H9 (cell line): ENCODE measurements around the gene DPYD. TPM values are rescaled to one million over a fixed set of nuclear protein-coding genes. Genes with fewer than 3 reads are reported as not detected.
A peak's percentile ranks its signal among the peaks of the same experiment; 100 is the strongest.

Experiments used
- DNase-seq: peaks from one replicate; pipeline ENCODE4 v3.0.0-alpha.2; 2017
- H2AFZ ChIP-seq: one replicate; pipeline ENCODE4 v1.6.1; 2013; ENCODE audit warnings: mild to moderate bottlenecking, low read length, control low read depth, moderate library complexity
- H2AK5ac ChIP-seq: 2 replicates; pipeline ENCODE4 v1.6.1; 2013; ENCODE audit warnings: low read length, control low read depth, mixed read lengths; ENCODE audit not compliant: insufficient read length
- H2BK120ac ChIP-seq: one replicate; pipeline ENCODE4 v1.6.1; 2013; ENCODE audit warnings: low read depth, mild to moderate bottlenecking, low read length, control low read depth, inconsistent platforms; ENCODE audit not compliant: poor library complexity, severe bottlenecking
- H2BK12ac ChIP-seq: 2 replicates; pipeline ENCODE4 v1.6.1; 2013; ENCODE audit warnings: low read length, control low read depth, mixed read lengths, low read depth; ENCODE audit not compliant: insufficient read length
- H2BK15ac ChIP-seq: 2 replicates; pipeline ENCODE4 v1.6.1; 2013; ENCODE audit warnings: low read depth, low read length, control low read depth
- H2BK20ac ChIP-seq: one replicate; pipeline ENCODE4 v1.6.1; 2013; ENCODE audit warnings: low read depth, mild to moderate bottlenecking, low read length, control low read depth, inconsistent platforms; ENCODE audit not compliant: poor library complexity, severe bottlenecking
- H2BK5ac ChIP-seq: 2 replicates; pipeline ENCODE4 v1.6.1; 2013; ENCODE audit warnings: low read length, control low read depth, mixed read lengths; ENCODE audit not compliant: insufficient read length
- H3K14ac ChIP-seq: 2 replicates; pipeline ENCODE4 v1.6.1; 2013; ENCODE audit warnings: low read length, control low read depth; ENCODE audit not compliant: insufficient read depth
- H3K18ac ChIP-seq: 2 replicates; pipeline ENCODE4 v1.6.1; 2013; ENCODE audit warnings: low read depth, mild to moderate bottlenecking, mixed read lengths, low read length, control low read depth; ENCODE audit not compliant: insufficient read length
- H3K23ac ChIP-seq: 2 replicates; pipeline ENCODE4 v1.6.1; 2013; ENCODE audit warnings: low read length, control low read depth, mixed read lengths, low read depth; ENCODE audit not compliant: insufficient read length
- H3K23me2 ChIP-seq: 2 replicates; pipeline ENCODE4 v1.6.1; 2013; ENCODE audit warnings: low read depth, mild to moderate bottlenecking, mixed read lengths, low read length, control low read depth; ENCODE audit not compliant: insufficient read length, poor library complexity, severe bottlenecking
- H3K27ac ChIP-seq: 2 replicates; pipeline ENCODE4 v1.5.1; 2013; ENCODE audit warnings: low read length, control low read depth, mixed read lengths, low read depth; ENCODE audit not compliant: insufficient read length
- H3K27me3 ChIP-seq: 2 replicates; pipeline ENCODE4 v1.6.1; 2013; ENCODE audit warnings: low read length, control low read depth, inconsistent platforms; ENCODE audit not compliant: insufficient read depth
- H3K4ac ChIP-seq: 2 replicates; pipeline ENCODE4 v1.6.1; 2013; ENCODE audit warnings: low read depth, mild to moderate bottlenecking, control low read depth, inconsistent platforms, low read length, moderate library complexity
- H3K4me1 ChIP-seq: 2 replicates; pipeline ENCODE4 v1.6.1; 2013; ENCODE audit warnings: low read length, control low read depth, inconsistent platforms; ENCODE audit not compliant: insufficient read depth
- H3K4me2 ChIP-seq: 2 replicates; pipeline ENCODE4 v1.6.1; 2013; ENCODE audit warnings: low read length, control low read depth, mixed read lengths; ENCODE audit not compliant: insufficient read length, insufficient read depth
- H3K56ac ChIP-seq: 2 replicates; pipeline ENCODE4 v1.6.1; 2013; ENCODE audit warnings: low read depth, mild to moderate bottlenecking, mixed read lengths, low read length, control low read depth; ENCODE audit not compliant: insufficient read length
- H3K79me1 ChIP-seq: 2 replicates; pipeline ENCODE4 v1.6.1; 2013; ENCODE audit warnings: low read depth, mild to moderate bottlenecking, moderate library complexity, low read length, control low read depth, inconsistent platforms; ENCODE audit not compliant: insufficient read depth, poor library complexity, severe bottlenecking
- H3K79me2 ChIP-seq: 2 replicates; pipeline ENCODE4 v1.6.1; 2013; ENCODE audit warnings: low read length, control low read depth, inconsistent platforms; ENCODE audit not compliant: insufficient read depth
- H3K9ac ChIP-seq: 2 replicates; pipeline ENCODE4 v1.6.1; 2013; ENCODE audit warnings: low read length, control low read depth, mixed read lengths; ENCODE audit not compliant: insufficient read length; ENCODE audit errors: extremely low read depth
- H3K9me3 ChIP-seq: one replicate; pipeline ENCODE4 v1.6.1; 2013; ENCODE audit warnings: low read depth, low read length, inconsistent platforms; ENCODE audit not compliant: control insufficient read depth
- H3T11ph ChIP-seq: one replicate; pipeline ENCODE4 v1.6.1; 2013; ENCODE audit warnings: mild to moderate bottlenecking, low read length, control low read depth, inconsistent platforms
- H4K20me1 ChIP-seq: one replicate; pipeline ENCODE4 v1.6.1; 2013; ENCODE audit not compliant: control insufficient read depth, insufficient read length, insufficient read depth
- H4K5ac ChIP-seq: 2 replicates; pipeline ENCODE4 v1.6.1; 2013; ENCODE audit warnings: low read depth, mild to moderate bottlenecking, mixed read lengths, low read length, control low read depth; ENCODE audit not compliant: insufficient read length
- H4K8ac ChIP-seq: replicated peaks from 2 replicates; pipeline ENCODE4 v1.6.1; 2013; ENCODE audit warnings: low read length, control low read depth, mixed read lengths, low read depth; ENCODE audit not compliant: insufficient read length
- H4K91ac ChIP-seq: 2 replicates; pipeline ENCODE4 v1.6.1; 2013; ENCODE audit warnings: low read depth, mild to moderate bottlenecking, moderate library complexity, mixed read lengths, low read length, control low read depth; ENCODE audit not compliant: insufficient read length
- H3K27ac Mint-ChIP-seq, 3 experiments: 2 replicates in 2 of 3; 3 replicates in 1 of 3; pipeline ENCODE4 v1.8.0; 2020 to 2021; ENCODE audit warnings: mixed read lengths in 3 of 3, mild to moderate bottlenecking in 1 of 3, moderate library complexity in 1 of 3
- H3K27me3 Mint-ChIP-seq: 2 replicates; pipeline ENCODE4 v1.8.0; 2021; ENCODE audit warnings: low read depth, mild to moderate bottlenecking, moderate library complexity, mixed read lengths
- H3K36me3 Mint-ChIP-seq, 3 experiments: 2 replicates in 2 of 3; 3 replicates in 1 of 3; pipeline ENCODE4 v1.8.0; 2020 to 2021; ENCODE audit warnings: low read depth in 3 of 3, mixed read lengths in 3 of 3; ENCODE audit not compliant: insufficient read depth in 1 of 3
- H3K4me1 Mint-ChIP-seq, 2 experiments: 2 replicates each; pipeline ENCODE4 v1.8.0; 2020; ENCODE audit warnings: mixed read lengths in 2 of 2
- H3K4me3 Mint-ChIP-seq, 2 experiments: 2 replicates in 1 of 2; 3 replicates in 1 of 2; pipeline ENCODE4 v1.8.0; 2020 to 2021; ENCODE audit warnings: mild to moderate bottlenecking in 2 of 2, mixed read lengths in 2 of 2, moderate library complexity in 1 of 2
- H3K9me3 Mint-ChIP-seq, 2 experiments: 2 replicates in 1 of 2; 3 replicates in 1 of 2; pipeline ENCODE4 v1.8.0; 2020; ENCODE audit warnings: mild to moderate bottlenecking in 2 of 2, mixed read lengths in 2 of 2, moderate library complexity in 1 of 2
- CTCF ChIP-seq: fragments of 200-600 bp; sonication (generic); conservative IDR thresholded peaks from 3 replicates; pipeline ENCODE4 v1.8.0; 2021; ENCODE audit warnings: antibody characterized with exemption, mild to moderate bottlenecking
- WGBS: extraction: QIAGEN DNeasy Blood & Tissue Kit; methylation state at CpG from one replicate; pipeline ENCODE4 v1.1.7; 2013; ENCODE audit warnings: missing lambda C conversion rate, low lambda C conversion rate, mixed read lengths; ENCODE audit not compliant: insufficient read length; ENCODE audit errors: extremely low coverage; 5-methylcytosine and 5-hydroxymethylcytosine counted together
- total RNA-seq: library from RNA; stranded (reverse); gene quantifications from 2 replicates; pipeline ENCODE4 v1.2.1, GENCODE V29; 2021

The DPYD gene
- total RNA-seq, 1 experiment from 2014 or later, result 0.37 TPM

- no peak overlapping the region for H2BK20ac ChIP-seq
- no peaks in the 10 kb centered on the region for H3K79me2 ChIP-seq
- no peak overlapping the region; the same call in 1 of the 2 replicates for H3K14ac ChIP-seq
- no peak overlapping the region for H4K91ac ChIP-seq
- no peak for DNase-seq
- H3K27me3 ChIP-seq, result no peaks in the 10 kb centered on the region
- H3K23me2 ChIP-seq, result no peaks in the 10 kb centered on the region
- H3K9me3 Mint-ChIP-seq, result peaks cover 3 to 7% of the 10 kb centered on the region in 2 experiments; a peak in 4 of 5 replicates
- no peak overlapping the region for H3K4me2 ChIP-seq
- no peak overlapping the region for H2BK120ac ChIP-seq
- H2BK15ac ChIP-seq, result no peak overlapping the region
- no peak overlapping the region for H3K56ac ChIP-seq
- H3K79me1 ChIP-seq, result no peaks in the 10 kb centered on the region
- H3K9ac ChIP-seq, result no peak overlapping the region
- no CpG with 5 or more reads among the region's 7 CpGs for WGBS
- no peaks in the 10 kb centered on the region for H3K9me3 ChIP-seq
- no peak overlapping the region for H3K27ac ChIP-seq
- no peak overlapping the region for H2BK12ac ChIP-seq
- H3K27ac Mint-ChIP-seq, result no peak overlapping the region
- no peak overlapping the region for H3K18ac ChIP-seq
- H4K8ac ChIP-seq, result no peak overlapping the region
- no peak overlapping the region for H2AFZ ChIP-seq
- no peak overlapping the region for H2BK5ac ChIP-seq
- no peak overlapping the region for H3K4me3 Mint-ChIP-seq
- H4K20me1 ChIP-seq, result no peaks in the 10 kb centered on the region
- peak; percentile 26; the same call in 1 of the 3 replicates for TF ChIP-seq CTCF
- H3K4ac ChIP-seq, result no peak overlapping the region
- H3K27me3 Mint-ChIP-seq, result no peaks in the 10 kb centered on the region; the same call in 1 of the 2 replicates
- no peaks in the 10 kb centered on the region for H3K4me1 ChIP-seq
- H3K4me1 Mint-ChIP-seq, result peaks cover 0 to 9% of the 10 kb centered on the region in 2 experiments; a peak in 2 of 4 replicates
- H3K36me3 Mint-ChIP-seq, result peaks cover 0 to 15% (median 1%) of the 10 kb centered on the region in 3 experiments; a peak in 2 of 7 replicates
- no peak overlapping the region for H2AK5ac ChIP-seq
- H3T11ph ChIP-seq, result no peak overlapping the region
- no peak overlapping the region for H4K5ac ChIP-seq
- no peak overlapping the region for H3K23ac ChIP-seq
These were observed 876.6 kb downstream of the DPYD start for GRCh38 chr1:97044159-97044760.
